ENCODE results near the gene ZDHHC19. TPM values are rescaled to one million over a fixed set of nuclear protein-coding genes. Genes with fewer than 3 reads are reported as not detected.
A peak's percentile ranks its signal among the peaks of the same experiment; 100 is the strongest.
"Not testable (repeated sequence)": the region's sequence is repeated elsewhere in the genome, so short reads cannot be mapped to it uniquely, and the experiment has no call there.

ZDHHC19 gene
- total RNA-seq, 1 donor: not detected

- Histone ChIP-seq H2AFZ (ENCODE audit: low read length) (peak overlapping the region; percentile 83), H4K20me1 (ENCODE audit: insufficient read depth, low read length) (no peaks in the 10 kb centered on the region), H3K4me2 (ENCODE audit: insufficient read depth, low read length) (no peak overlapping the region), H3K4me1 (ENCODE audit: insufficient read depth, low read length) (no peaks in the 10 kb centered on the region), H3K36me3 (ENCODE audit: insufficient read depth, low read length) (no peaks in the 10 kb centered on the region), H3K79me2 (ENCODE audit: insufficient read depth, low read length) (no peaks in the 10 kb centered on the region), H3K4me3 (ENCODE audit: insufficient read depth, low read length) (no peak overlapping the region), H3K27ac (ENCODE audit: low read depth, low read length) (no peak overlapping the region), H3K27me3 (ENCODE audit: insufficient read depth, low read length) (no peaks in the 10 kb centered on the region), H3K9me3 (ENCODE audit: low read depth, low read length) (no peaks in the 10 kb centered on the region)
- DNase-seq (ENCODE audit: insufficient read length, low spot score, missing footprints): peak; percentile 52
- no peak for TF ChIP-seq CTCF (IDR thresholded peaks at IDR 0.05; ENCODE audit: extremely low read depth, low read depth, low read length)
Measured at GRCh38 chr3:196186651-196187573, 24.3 kb downstream of the ZDHHC19 start.

GRCh38 chr3:196184881-196185280, 26.3 kb downstream of the ZDHHC19 start:
- no peak overlapping the region for H3K27ac ChIP-seq (ENCODE audit: low read depth, low read length)

GRCh38 chr3:196184169-196184432, 27.1 kb downstream of the ZDHHC19 start:
- not testable (repeated sequence) for DNase-seq (ENCODE audit: insufficient read length, low spot score, missing footprints); H4K20me1 ChIP-seq (ENCODE audit: insufficient read depth, low read length); H3K79me2 ChIP-seq (ENCODE audit: insufficient read depth, low read length); H3K36me3 ChIP-seq (ENCODE audit: insufficient read depth, low read length); H3K27ac ChIP-seq (ENCODE audit: low read depth, low read length); H3K9me3 ChIP-seq (ENCODE audit: low read depth, low read length); H2AFZ ChIP-seq (ENCODE audit: low read length); H3K4me3 ChIP-seq (ENCODE audit: insufficient read depth, low read length); H3K4me2 ChIP-seq (ENCODE audit: insufficient read depth, low read length); H3K27me3 ChIP-seq (ENCODE audit: insufficient read depth, low read length)
- peaks cover 10% of the 10 kb centered on the region for H3K4me1 ChIP-seq (ENCODE audit: insufficient read depth, low read length)

More at GRCh38 chr3:196184881-196185280, 26.3 kb downstream of the ZDHHC19 start:
- peak; percentile 37 for DNase-seq (ENCODE audit: insufficient read length, low spot score, missing footprints)
- peaks cover 2% of the 10 kb centered on the region for H3K4me1 ChIP-seq (ENCODE audit: insufficient read depth, low read length)
- H3K9me3 ChIP-seq (ENCODE audit: low read depth, low read length): no peaks in the 10 kb centered on the region
- H3K4me2 ChIP-seq (ENCODE audit: insufficient read depth, low read length): no peak overlapping the region
- no peaks in the 10 kb centered on the region for H3K79me2 ChIP-seq (ENCODE audit: insufficient read depth, low read length)
- H3K27me3 ChIP-seq (ENCODE audit: insufficient read depth, low read length): no peaks in the 10 kb centered on the region
- no peak overlapping the region for H3K4me3 ChIP-seq (ENCODE audit: insufficient read depth, low read length)
- no peaks in the 10 kb centered on the region for H3K36me3 ChIP-seq (ENCODE audit: insufficient read depth, low read length)
- no peaks in the 10 kb centered on the region for H4K20me1 ChIP-seq (ENCODE audit: insufficient read depth, low read length)
- TF ChIP-seq CTCF (IDR thresholded peaks at IDR 0.05; ENCODE audit: extremely low read depth, low read depth, low read length): no peak
- H2AFZ ChIP-seq (ENCODE audit: low read length): no peak overlapping the region

GRCh38 chr3:196181127-196181546, 30.1 kb downstream of the ZDHHC19 start:
- no peak overlapping the region for H2AFZ ChIP-seq (ENCODE audit: low read length)
- H3K4me1 ChIP-seq (ENCODE audit: insufficient read depth, low read length): peaks cover 10% of the 10 kb centered on the region
- no peak overlapping the region for H3K27ac ChIP-seq (ENCODE audit: low read depth, low read length)
- H4K20me1 ChIP-seq (ENCODE audit: insufficient read depth, low read length): no peaks in the 10 kb centered on the region
- H3K36me3 ChIP-seq (ENCODE audit: insufficient read depth, low read length): no peaks in the 10 kb centered on the region
- H3K4me3 ChIP-seq (ENCODE audit: insufficient read depth, low read length): no peak overlapping the region
- H3K79me2 ChIP-seq (ENCODE audit: insufficient read depth, low read length): no peaks in the 10 kb centered on the region
- H3K27me3 ChIP-seq (ENCODE audit: insufficient read depth, low read length): no peaks in the 10 kb centered on the region
- no peak overlapping the region for H3K4me2 ChIP-seq (ENCODE audit: insufficient read depth, low read length)
- DNase-seq (ENCODE audit: insufficient read length, low spot score, missing footprints): peak; percentile 15
- no peak for TF ChIP-seq CTCF (IDR thresholded peaks at IDR 0.05; ENCODE audit: extremely low read depth, low read depth, low read length)
- no peaks in the 10 kb centered on the region for H3K9me3 ChIP-seq (ENCODE audit: low read depth, low read length)
